ENCODE measurements around the gene EIF2B1. TPM values are rescaled to one million over a fixed set of nuclear protein-coding genes. Genes with fewer than 3 reads are reported as not detected.

EIF2B1 gene
- total and polyA plus RNA-seq, 9 donors = 27.1 to 80.8 (median 41.7) TPM

GRCh38 chr12:123599721-123600120 lies 33.8 kb downstream of the EIF2B1 start:
- Histone ChIP-seq H3K27ac (no peak overlapping the region), H3K36me3 (no peaks in the 10 kb centered on the region), H3K4me1 (ENCODE audit: insufficient read depth) (peaks cover 5% of the 10 kb centered on the region), H3K27me3 (no peaks in the 10 kb centered on the region), H3K9me3 (no peaks in the 10 kb centered on the region), H3K4me3 (no peak overlapping the region)
- WGBS, 3 donors = 90 to 91% (median 91%) methylated on average over 7 of the region's 7 CpGs
- TF ChIP-seq EP300 (IDR thresholded peaks at IDR 0.05) (no peak), POLR2A (IDR thresholded peaks at IDR 0.05) (no peak), CTCF (IDR thresholded peaks at IDR 0.05) (no peak)
- intact Hi-C loops (cut with DNase I) = loop anchor here in 1 of 4 donors (10.0 kb wide), 1 partner anchor 335 kb away; no protein-coding TSS in a partner anchor
- DNase-seq = no peak

- 92 to 93% (median 93%) methylated on average over 1 of the region's 1 CpG for WGBS, 3 donors
- no peak for TF ChIP-seq EP300 (IDR thresholded peaks at IDR 0.05)
- TF ChIP-seq CTCF (IDR thresholded peaks at IDR 0.05) = no peak
- no peak for TF ChIP-seq POLR2A (IDR thresholded peaks at IDR 0.05)
Observed at GRCh38 chr12:123599310-123599709, 34.2 kb downstream of the EIF2B1 start.

GRCh38 chr12:123598522-123598921 lies 35.0 kb downstream of the EIF2B1 start:
- Histone ChIP-seq H3K9me3 (no peaks in the 10 kb centered on the region), H3K4me1 (ENCODE audit: insufficient read depth) (peaks cover 5% of the 10 kb centered on the region), H3K27me3 (no peaks in the 10 kb centered on the region), H3K27ac (no peak overlapping the region), H3K4me3 (no peak overlapping the region), H3K36me3 (no peaks in the 10 kb centered on the region)
- intact Hi-C loops (cut with DNase I) = no loop called here
- no peak for DNase-seq
- TF ChIP-seq CTCF (IDR thresholded peaks at IDR 0.05) (no peak), POLR2A (IDR thresholded peaks at IDR 0.05) (no peak), EP300 (IDR thresholded peaks at IDR 0.05) (no peak)
- WGBS, 3 donors = 66 to 76% (median 68%) methylated on average over 3 of the region's 3 CpGs

More at GRCh38 chr12:123599310-123599709, 34.2 kb downstream of the EIF2B1 start:
- H3K4me1 ChIP-seq (ENCODE audit: insufficient read depth) = peaks cover 5% of the 10 kb centered on the region
- H3K27me3 ChIP-seq = no peaks in the 10 kb centered on the region
- H3K9me3 ChIP-seq = no peaks in the 10 kb centered on the region
- DNase-seq = no peak
- intact Hi-C loops (cut with DNase I) = no loop called here
- H3K4me3 ChIP-seq = no peak overlapping the region
- no peak overlapping the region for H3K27ac ChIP-seq
- no peaks in the 10 kb centered on the region for H3K36me3 ChIP-seq

- H3K4me1 ChIP-seq (ENCODE audit: insufficient read depth) = peaks cover 2% of the 10 kb centered on the region
- intact Hi-C loops (cut with DNase I) = no loop called here
- H3K4me3 ChIP-seq = no peak overlapping the region
- H3K27me3 ChIP-seq = no peaks in the 10 kb centered on the region
- no peak for DNase-seq
- TF ChIP-seq CTCF (IDR thresholded peaks at IDR 0.05) (no peak), POLR2A (IDR thresholded peaks at IDR 0.05) (no peak), EP300 (IDR thresholded peaks at IDR 0.05) (no peak)
- 47 to 52% (median 49%) methylated on average over 3 of the region's 3 CpGs for WGBS, 3 donors
- no peak overlapping the region for H3K27ac ChIP-seq
- no peaks in the 10 kb centered on the region for H3K9me3 ChIP-seq
- H3K36me3 ChIP-seq = no peaks in the 10 kb centered on the region
Observed at GRCh38 chr12:123597100-123597499, 36.4 kb downstream of the EIF2B1 start.
